GM18499 (cell line): Measurements from ENCODE around the gene NUTM1.
"Not testable (repeated sequence)": the region's sequence is repeated elsewhere in the genome, so short reads cannot be mapped to it uniquely, and the experiment has no call there.

Experiments used
- ATAC-seq: cut with Tn5 transposase; IDR thresholded peaks from one replicate; pipeline ENCODE4 v1.9.1; 2021; ENCODE audit warnings: moderate number of reproducible peaks; ENCODE audit not compliant: insufficient read depth, unreplicated experiment

The NUTM1 gene

GRCh38 chr15:34336991-34337556 lies 6.0 kb upstream of the NUTM1 start:
- no peak for ATAC-seq

GRCh38 chr15:34337557-34338306 lies 5.4 kb upstream of the NUTM1 start, which contains the start of gene SLC12A6:
Gene SLC12A6 (minus strand): TSS chr15:34337781. CDS start chr15:34336680, 1,101 bp downstream.
- no peak for ATAC-seq

- no peak for ATAC-seq
Observed at GRCh38 chr15:34338347-34338746, 4.8 kb upstream of the NUTM1 start.

GRCh38 chr15:34339946-34340345 lies 3.2 kb upstream of the NUTM1 start:
- no peak for ATAC-seq

DNA sequence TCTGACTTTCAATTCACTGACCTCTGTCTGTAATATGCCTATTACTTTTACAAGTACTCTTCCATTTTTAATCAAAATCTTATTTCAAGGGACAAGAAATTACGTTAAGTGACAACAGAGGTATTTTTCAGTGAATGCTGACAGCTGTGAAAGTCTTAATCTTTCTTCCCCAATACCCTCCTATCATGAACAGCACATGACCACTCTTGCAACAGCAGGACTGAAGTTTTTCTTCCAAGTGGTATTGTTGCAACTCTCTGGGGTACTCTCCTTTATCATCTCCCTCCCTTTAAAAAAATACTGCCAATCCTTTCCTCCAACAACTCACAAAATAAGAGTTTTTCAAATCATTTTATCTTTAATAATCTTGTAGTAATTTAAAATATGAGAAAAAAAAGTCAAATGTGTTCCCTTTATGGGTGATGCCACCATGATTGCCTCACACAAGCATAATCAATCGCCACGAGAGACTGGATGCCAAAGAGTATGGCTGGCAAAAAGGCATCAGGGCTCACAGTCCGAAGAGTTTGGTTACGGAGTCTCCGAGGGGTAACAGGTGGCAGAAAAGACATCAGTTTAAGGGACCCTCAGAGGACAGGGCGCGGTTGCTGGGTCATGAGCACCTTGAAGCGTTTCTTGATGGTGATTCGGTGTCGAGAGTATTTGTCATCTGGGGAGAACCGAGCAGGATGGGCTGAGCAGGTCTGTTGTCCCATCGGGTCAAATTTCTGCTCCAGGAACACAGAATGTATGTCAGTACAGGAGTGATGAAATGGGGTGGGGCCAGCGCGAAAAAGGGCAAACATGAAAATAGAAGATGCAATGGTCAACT lies 1.5 kb upstream of the NUTM1 start:
- ATAC-seq = no peak

- ATAC-seq = not testable (repeated sequence)
Observed at GRCh38 chr15:34342213-34342736, 840 bp upstream of the NUTM1 start.

- ATAC-seq = no peak
Observed at GRCh38 chr15:34347951-34348638, 5.0 kb downstream of the NUTM1 start.

DNA sequence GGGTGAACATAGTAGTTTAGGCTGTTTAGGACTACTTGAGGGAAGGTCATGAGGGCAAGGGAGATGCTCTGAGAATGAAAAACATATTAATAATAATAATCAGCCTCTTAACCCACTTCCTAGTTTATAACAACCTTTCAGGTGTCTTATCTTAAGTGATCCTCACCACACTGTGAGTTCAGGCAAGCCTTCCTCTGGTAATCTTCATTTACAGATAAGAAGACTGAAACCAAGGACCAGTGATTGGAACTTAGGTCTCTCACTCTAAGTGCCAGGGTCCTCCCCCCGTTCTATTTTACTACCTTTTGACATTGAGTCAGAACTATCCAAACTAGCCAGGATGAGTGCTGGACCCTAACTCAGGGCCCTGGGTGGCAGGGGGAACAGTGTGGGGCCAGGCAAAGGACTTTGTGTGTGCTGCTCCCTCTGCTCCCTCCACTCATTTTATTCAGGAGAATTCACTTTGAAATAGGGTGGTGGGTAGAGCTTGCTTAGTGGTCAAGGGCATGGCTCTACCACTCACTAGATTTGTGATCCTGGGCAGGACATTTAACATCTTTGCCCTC lies 5.7 kb downstream of the NUTM1 start:
- no peak for ATAC-seq

GRCh38 chr15:34349769-34350168 lies 6.7 kb downstream of the NUTM1 start:
- no peak for ATAC-seq

- not testable (repeated sequence) for ATAC-seq
Observed at GRCh38 chr15:34352996-34353395, 9.9 kb downstream of the NUTM1 start.

DNA sequence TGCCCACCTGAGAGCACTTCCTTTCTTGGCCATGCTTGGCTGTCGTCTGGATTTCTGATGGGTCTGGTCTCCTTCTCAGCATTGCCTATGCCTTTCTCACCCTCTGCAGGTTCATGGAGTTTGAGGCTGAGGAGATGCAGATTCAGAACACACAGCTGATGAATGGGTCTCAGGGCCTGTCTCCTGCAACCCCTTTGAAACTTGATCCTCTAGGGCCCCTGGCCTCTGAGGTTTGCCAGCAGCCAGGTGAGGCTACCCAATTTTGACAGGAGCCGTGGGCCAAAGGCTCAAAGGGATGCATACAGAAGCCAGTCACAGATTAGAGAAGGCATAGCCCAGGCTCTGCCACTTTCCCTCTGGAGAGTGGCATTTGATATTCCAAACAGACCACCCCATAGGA lies 10.5 kb downstream of the NUTM1 start:
- ATAC-seq = no peak

GRCh38 chr15:34354286-34354685 lies 11.2 kb downstream of the NUTM1 start:
- no peak for ATAC-seq

- ATAC-seq = no peak
Observed at GRCh38 chr15:34355241-34355640, 12.1 kb downstream of the NUTM1 start.

DNA sequence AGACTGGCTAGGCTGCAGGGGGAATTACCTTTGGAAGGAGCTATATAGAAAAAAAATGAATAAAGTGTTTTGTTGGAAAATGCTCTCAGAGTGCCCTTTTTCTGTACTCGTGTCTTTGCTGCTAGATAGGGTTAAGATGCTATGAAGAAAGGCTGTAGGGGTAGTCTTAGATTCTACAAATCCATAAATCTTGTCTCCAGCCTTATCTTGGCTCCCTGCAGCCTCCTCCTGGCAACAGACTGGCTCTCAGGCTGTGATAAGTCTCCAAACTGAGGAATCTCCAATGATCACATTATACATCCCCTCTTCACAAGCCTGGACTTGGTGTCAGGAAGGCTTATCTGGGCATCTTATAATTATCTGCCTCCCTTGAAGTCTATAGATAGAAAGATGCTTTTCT lies 14.5 kb downstream of the NUTM1 start:
- ATAC-seq = no peak

DNA sequence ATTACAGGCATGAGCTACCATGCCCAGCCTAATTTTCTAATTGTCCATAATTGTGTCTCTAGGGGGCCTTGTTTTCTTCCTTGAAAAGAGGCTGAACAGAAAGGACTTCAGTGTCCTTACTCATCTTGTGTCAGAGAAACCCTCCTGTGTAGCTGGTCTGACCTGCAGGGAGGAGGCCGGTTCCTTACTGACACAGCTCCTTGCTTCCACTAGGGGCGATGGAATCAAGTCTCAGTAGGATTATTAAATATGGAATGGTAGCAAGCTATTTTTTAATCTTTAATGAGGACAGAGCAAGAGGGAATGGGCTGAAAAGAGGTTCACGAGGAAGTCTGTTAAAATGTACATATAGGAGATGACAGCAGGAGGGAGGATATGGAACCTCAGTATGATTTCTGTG lies 15.3 kb downstream of the NUTM1 start:
- no peak for ATAC-seq

DNA sequence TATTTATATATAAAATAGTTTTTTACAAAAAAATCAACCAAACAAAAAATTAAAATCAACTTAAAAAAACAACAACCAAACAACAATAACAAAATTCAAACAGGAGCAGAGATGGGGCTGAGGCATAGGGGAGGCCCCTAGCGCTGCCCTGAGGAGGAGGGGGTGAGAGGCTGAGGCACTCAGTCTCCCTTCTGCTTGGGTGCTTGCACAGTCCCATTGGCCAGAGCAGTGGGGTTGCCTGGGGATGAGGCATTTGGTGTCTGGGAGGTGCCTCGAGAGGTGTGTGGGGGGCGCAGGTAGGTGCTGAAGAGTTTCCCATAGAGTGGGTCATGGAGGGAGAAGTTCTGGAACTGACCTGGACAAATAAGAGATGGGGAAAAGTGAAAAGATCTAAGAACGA lies 15.8 kb downstream of the NUTM1 start:
- no peak for ATAC-seq

GRCh38 chr15:34359416-34359815 lies 16.3 kb downstream of the NUTM1 start:
- no peak for ATAC-seq

- ATAC-seq = no peak
Observed at GRCh38 chr15:34360298-34360697, 17.2 kb downstream of the NUTM1 start.

DNA sequence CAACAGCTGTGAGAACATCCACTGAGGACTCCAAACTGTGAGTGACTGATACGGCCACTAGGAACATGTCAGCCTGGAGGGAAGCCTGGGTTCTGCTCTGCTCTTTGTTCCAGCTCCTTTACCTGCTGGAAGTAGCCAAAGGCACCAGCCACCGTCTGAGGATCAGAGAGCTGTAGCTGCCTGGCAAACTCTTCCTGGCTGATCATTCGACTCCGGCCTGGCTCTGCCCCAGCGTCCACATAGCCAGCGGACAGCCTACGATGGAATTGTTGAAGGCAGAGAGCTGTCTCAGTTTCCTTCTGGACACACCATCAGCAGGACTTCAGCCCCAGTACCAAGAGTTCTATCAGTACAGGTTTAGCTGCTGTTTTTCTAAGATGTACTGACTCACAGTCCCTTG lies 18.2 kb downstream of the NUTM1 start:
- no peak for ATAC-seq
